Breast epithelium (tissue), 4 donors: ENCODE results near the gene FRY. TPM values are rescaled to one million over a fixed set of nuclear protein-coding genes. Genes with fewer than 3 reads are reported as not detected.

Source experiments
- DNase-seq, 2 donors: peaks; one replicate each; pipeline ENCODE4 v3.0.0-alpha.2; 2019; ENCODE audit warnings: low spot score in 2 of 2
- H3K27ac ChIP-seq, 2 donors: fragments of 200-600 bp; sonication (generic) in 1 of 2; one replicate each; pipeline ENCODE4 v1.5.1; 2016 to 2019; ENCODE audit warnings: mild to moderate bottlenecking in 1 of 2
- H3K27me3 ChIP-seq, 2 donors: fragments of 200-600 bp; sonication (generic) in 1 of 2; one replicate each; pipeline versions ENCODE4 v1.5.1 to v1.6.0; 2017 to 2019; ENCODE audit warnings: control low read depth in 1 of 2, mild to moderate bottlenecking in 1 of 2
- H3K36me3 ChIP-seq: fragments of 200-600 bp; one replicate; pipeline ENCODE4 v1.5.1; 2019
- H3K4me1 ChIP-seq, 2 donors: fragments of 200-600 bp; sonication (generic); one replicate each; pipeline ENCODE4 v1.5.1; 2016 to 2019; ENCODE audit warnings: control low read depth in 1 of 2
- H3K4me3 ChIP-seq, 3 donors: fragments of 200-600 bp; sonication (generic); 1 replicate in 2 of 3; 2 replicates in 1 of 3; pipeline ENCODE4 v1.5.1; 2016 to 2019; ENCODE audit warnings: mild to moderate bottlenecking in 3 of 3, moderate library complexity in 2 of 3
- H3K9me3 ChIP-seq, 2 donors: fragments of 200-600 bp; sonication (generic) in 1 of 2; one replicate each; pipeline ENCODE4 v1.5.1; 2016 to 2019; ENCODE audit warnings: control low read depth in 1 of 2
- CTCF ChIP-seq, 3 donors: fragments of 450-650 bp; IDR thresholded peaks; one replicate each; pipeline ENCODE4 v1.5.1; 2016 to 2017; ENCODE audit warnings: antibody characterized with exemption in 3 of 3, mild to moderate bottlenecking in 3 of 3, moderate library complexity in 3 of 3
- POLR2A ChIP-seq: fragments of 450-650 bp; IDR thresholded peaks from one replicate; pipeline ENCODE4 v1.6.1; 2016; ENCODE audit warnings: antibody characterized with exemption, mild to moderate bottlenecking, moderate library complexity
- POLR2AphosphoS5 ChIP-seq, 3 donors: sonication (generic); formaldehyde crosslinking; IDR thresholded peaks; one replicate each; pipeline ENCODE4 v1.6.1; 2017; ENCODE audit warnings: antibody characterized with exemption in 3 of 3
- intact Hi-C: fragments of 100-400 bp; cut with DNase I; formaldehyde crosslinking; loops from one replicate; pipeline ENCODE4 v1.15.1; 2023; ENCODE audit warnings: low total_unique reads
- total RNA-seq, 3 donors: library from RNA; depleted of rRNA; stranded (reverse); fragments of >200 nt; gene quantifications; one replicate each; pipeline ENCODE4 v1.1.0, GENCODE V29; 2016

Gene FRY
- total RNA-seq, 3 donors from 2014 or later, result 41.0 to 52.8 (median 46.4) TPM

- H3K4me3 ChIP-seq, result no peak overlapping the region
- no peaks in the 10 kb centered on the region for H3K9me3 ChIP-seq
- intact Hi-C loops, result no loop called here
- no peaks in the 10 kb centered on the region for H3K36me3 ChIP-seq
- DNase-seq, result no peak
- H3K4me1 ChIP-seq, result no peaks in the 10 kb centered on the region
- no peaks in the 10 kb centered on the region for H3K27me3 ChIP-seq
- TF ChIP-seq CTCF (IDR thresholded peaks at IDR 0.05), result no peak
- no peak for TF ChIP-seq POLR2A
- TF ChIP-seq POLR2AphosphoS5 (IDR thresholded peaks at IDR 0.05), result no peak
- H3K27ac ChIP-seq, result no peak overlapping the region
Measured at GRCh38 chr13:32202268-32202667, 170.7 kb downstream of the FRY start.

GRCh38 chr13:32203221-32203620 is 171.6 kb downstream of the FRY start:
- no peak overlapping the region for H3K27ac ChIP-seq
- TF ChIP-seq POLR2AphosphoS5 (IDR thresholded peaks at IDR 0.05) (no peak), POLR2A (no peak), CTCF (IDR thresholded peaks at IDR 0.05) (no peak)
- DNase-seq, result no peak
- no peaks in the 10 kb centered on the region for H3K9me3 ChIP-seq
- no peaks in the 10 kb centered on the region for H3K27me3 ChIP-seq
- no peaks in the 10 kb centered on the region for H3K4me1 ChIP-seq
- intact Hi-C loops, result no loop called here
- no peak overlapping the region for H3K4me3 ChIP-seq
- H3K36me3 ChIP-seq, result no peaks in the 10 kb centered on the region

GRCh38 chr13:32203736-32204135 is 172.2 kb downstream of the FRY start:
- Histone ChIP-seq H3K27ac (no peak overlapping the region), H3K36me3 (no peaks in the 10 kb centered on the region), H3K4me3 (no peak overlapping the region), H3K27me3 (no peaks in the 10 kb centered on the region), H3K9me3 (no peaks in the 10 kb centered on the region), H3K4me1 (no peaks in the 10 kb centered on the region)
- TF ChIP-seq POLR2A, result no peak
- DNase-seq, result no peak
- intact Hi-C loops, result no loop called here

GRCh38 chr13:32205431-32206096 is 174.0 kb downstream of the FRY start:
- no peaks in the 10 kb centered on the region for H3K27me3 ChIP-seq
- no peak for DNase-seq
- no peaks in the 10 kb centered on the region for H3K36me3 ChIP-seq
- H3K27ac ChIP-seq, result no peak overlapping the region
- TF ChIP-seq POLR2A (no peak), POLR2AphosphoS5 (IDR thresholded peaks at IDR 0.05) (no peak), CTCF (IDR thresholded peaks at IDR 0.05) (no peak)
- intact Hi-C loops, result no loop called here
- H3K4me1 ChIP-seq, result no peaks in the 10 kb centered on the region
- H3K9me3 ChIP-seq, result no peaks in the 10 kb centered on the region
- no peak overlapping the region for H3K4me3 ChIP-seq

GRCh38 chr13:32206097-32206740 is 174.6 kb downstream of the FRY start:
- no peak for TF ChIP-seq CTCF (IDR thresholded peaks at IDR 0.05)
- intact Hi-C loops, result no loop called here
- Histone ChIP-seq H3K27me3 (no peaks in the 10 kb centered on the region), H3K27ac (no peak overlapping the region), H3K9me3 (no peaks in the 10 kb centered on the region), H3K4me3 (no peak overlapping the region), H3K4me1 (no peaks in the 10 kb centered on the region), H3K36me3 (no peaks in the 10 kb centered on the region)
- DNase-seq, result no peak
